ENCODE measurements around the gene FAM76B.
"Not testable (repeated sequence)": the region's sequence is repeated elsewhere in the genome, so short reads cannot be mapped to it uniquely, and the experiment has no call there.

The FAM76B gene

DNA sequence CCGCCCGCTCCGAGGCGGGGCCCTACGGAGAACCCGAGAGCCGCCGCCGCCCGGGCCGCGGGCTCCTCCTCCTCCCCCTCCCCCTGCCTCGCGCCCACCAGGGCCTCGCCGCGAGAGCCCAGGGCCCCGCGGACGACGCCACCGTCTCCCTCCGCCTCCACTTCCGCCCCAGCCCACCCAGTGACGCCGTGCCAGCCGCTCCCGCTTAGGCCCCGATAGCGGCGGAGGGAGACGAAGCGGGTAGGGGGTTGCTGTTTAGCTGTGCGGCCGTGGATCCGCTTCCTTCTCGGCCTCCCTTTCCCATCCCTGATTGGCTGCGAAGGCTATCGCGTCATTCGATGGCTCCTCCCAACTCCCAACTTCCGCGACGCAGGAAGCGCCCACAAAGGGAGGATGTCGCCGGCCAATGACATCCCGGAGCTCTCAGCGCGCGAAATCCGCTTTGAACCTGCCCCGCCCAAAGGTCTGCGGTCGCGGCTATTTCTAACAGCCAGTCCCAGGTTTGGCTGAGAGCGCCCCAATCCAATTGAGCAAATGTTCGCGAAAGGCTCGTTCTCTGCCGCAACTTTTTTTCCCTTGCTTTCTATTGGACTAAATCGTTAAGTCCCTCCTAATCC, at the start of gene FAM76B:
FAM76B (minus strand) TSS at position 277 of the 617 bp plus-strand sequence. CDS start 304 bp downstream, outside the sequence.
- peak; percentile 99 for DNase-seq (ENCODE audit: low spot score)

DNA sequence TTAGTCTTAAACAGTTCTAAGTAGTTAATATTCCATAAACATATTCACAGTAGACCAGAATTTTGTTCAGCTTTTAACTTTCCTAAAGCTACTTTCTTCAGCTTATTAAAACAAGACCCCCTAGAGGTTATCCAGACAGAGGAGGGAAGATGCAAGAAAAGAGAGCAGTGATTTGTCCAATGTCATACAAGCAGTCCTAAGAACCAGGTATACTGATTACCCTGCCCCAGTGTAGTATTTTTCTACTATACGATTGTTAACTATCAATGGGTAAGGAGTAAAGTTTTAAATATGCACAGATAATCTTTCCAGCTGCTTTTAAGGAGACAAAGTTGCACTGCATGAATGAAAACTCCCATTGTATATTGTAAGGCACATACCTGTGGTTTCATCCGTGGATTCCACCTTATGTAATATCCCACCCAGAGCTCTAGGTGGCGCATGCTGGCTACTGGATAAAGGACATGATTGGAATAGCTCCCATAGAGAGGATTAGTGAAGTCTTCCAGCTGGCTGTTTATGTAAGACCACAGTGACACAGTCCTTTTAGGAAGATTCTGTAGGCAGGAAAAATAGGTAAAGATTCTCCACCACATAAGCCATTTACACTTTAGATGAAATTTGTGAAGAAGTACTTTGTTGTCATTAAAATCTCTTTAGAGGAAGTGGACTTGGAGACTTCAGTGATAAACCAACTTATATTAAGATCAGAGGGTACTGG, 46.3 kb upstream of the FAM76B start:
- DNase-seq (ENCODE audit: low spot score) = peak; percentile 68

DNA sequence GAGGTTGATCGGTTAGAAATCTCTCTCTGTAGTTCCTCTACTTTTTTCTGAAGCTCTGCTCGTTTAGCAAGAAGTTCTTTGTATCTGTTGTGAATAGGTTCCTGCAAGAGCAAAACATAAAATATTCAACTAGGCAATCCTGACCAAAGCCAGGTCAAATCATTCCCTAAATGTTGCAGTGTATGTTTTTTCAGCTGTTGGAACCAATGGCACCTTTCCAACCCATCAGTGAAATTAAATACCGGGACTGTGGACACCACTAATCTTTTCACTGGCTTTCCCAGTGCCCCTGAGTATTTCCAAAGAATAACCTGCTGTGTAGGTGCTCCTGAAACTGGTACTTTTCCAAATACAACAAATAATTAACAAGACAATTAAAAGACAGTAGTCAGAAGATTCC, 45.8 kb upstream of the FAM76B start:
- DNase-seq (ENCODE audit: low spot score) = no peak

DNA sequence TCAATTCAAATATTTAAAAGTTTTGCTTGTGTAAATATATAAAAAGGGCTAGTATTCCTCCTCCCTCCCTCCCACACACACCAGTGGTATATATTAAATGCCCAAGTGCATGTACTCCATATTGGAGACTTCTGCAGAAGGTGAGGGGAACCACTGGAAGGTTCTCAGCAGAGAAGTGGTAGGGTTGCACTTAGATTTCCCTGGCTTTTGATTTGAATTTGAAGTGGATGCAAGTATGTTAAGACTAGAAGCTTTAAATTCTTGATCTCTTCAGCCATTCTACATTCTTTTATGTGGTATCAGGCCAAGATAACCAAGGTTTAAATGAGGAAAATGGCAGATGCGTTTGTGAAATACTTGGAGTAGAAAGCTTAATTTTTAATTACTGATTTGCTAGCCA, 43.8 kb upstream of the FAM76B start:
- no peak for DNase-seq (ENCODE audit: low spot score)

DNA sequence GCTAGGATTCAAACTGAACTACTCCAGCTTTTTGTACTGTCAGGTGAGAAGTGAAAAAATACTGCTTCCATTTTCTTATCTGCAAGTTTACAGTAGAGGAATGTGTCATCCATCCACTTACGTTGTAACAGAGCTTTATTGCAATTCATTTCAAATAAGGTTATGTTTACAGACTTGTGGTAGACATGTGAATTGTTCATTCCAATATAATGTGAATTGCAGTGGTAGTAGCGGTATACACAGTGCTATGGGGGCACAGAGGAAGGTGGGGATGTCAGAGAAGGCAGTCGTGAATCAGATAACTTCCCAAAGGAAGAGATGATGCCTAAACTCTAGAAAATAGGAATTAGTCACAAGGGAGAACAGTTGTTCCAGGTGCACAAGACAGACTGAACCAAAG, 43.2 kb upstream of the FAM76B start:
- DNase-seq (ENCODE audit: low spot score) = no peak

DNA sequence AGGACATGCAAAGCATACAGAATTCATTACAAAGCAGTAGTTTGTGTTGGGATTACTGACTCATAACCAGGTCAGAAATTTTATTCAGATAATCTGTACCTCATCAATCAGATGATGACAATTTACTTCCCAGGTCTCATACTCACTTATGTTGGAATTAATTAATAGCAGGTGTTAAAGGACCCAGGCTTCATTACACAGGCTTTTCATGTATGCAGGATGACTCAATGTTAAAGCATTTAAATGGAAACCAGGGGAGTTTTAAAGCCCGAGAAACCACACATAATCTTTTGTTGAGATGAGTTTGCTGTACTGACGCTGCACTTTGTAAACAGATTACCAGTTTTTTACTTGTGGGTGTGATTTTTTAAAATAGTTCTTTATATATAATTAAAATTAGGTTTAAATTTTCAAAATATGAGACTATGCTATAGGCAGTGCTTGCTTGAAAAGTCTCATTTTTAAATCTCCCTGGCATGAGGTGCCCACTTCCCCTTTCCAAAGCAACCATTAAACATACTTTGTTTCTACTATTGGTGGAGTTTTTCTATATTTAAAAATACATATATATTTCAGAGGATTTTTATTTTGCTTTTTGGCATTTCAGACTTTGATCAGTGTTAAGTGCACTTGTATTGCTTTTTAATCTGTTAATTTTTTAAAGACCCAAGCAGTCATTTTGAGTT, 41.8 kb upstream of the FAM76B start:
- DNase-seq (ENCODE audit: low spot score) = no peak

DNA sequence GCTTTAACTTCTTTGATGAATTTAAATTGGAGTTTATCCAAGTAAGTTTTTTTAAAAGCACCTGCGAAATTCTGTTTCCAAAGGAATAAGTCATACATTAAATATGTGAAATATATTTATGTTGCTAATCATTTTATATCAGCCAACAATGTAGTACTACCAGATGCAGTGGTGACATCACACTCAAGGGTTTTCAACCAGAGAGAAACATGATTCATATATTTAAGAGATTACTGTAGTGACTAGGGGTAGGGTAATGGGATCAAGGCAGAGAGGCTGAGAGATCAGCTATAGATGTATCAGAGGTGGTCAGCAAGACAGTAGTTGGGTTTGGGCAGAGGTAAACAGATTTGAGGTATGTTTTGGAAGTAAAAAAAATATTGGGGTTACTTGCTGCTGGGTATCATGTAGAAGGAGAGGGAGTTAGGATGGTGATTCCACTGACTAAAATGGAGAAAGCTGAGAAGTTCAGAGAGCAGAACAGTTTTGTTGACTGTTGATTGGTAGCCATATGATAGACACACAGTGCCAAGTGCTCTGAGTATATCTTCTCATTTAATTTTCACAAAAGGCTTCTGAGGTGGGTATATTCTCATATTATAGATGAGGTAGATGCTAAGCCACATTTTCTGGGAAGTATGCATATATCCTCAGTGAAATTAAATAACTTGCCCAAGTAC, 40.1 kb upstream of the FAM76B start:
- no peak for DNase-seq (ENCODE audit: low spot score)

DNA sequence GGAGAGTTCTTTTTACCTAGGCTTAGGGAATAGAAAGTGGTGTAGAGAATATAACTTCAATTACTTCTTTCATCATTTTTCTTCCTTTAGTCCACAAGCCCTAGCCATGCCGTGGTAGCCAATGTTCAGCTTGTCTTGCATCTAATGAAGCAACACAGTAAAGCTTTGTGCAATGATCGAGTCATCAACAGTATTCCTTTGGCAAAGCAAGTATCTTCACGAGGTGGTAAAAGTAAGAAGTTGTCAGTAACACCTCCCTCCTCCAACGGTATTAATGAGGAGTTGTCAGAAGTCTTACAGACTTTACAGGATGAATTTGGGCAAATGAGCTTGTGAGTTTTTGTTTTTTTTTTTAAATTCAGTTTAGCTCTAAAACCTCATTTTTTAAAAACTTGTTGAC, 38.1 kb upstream of the FAM76B start:
- no peak for DNase-seq (ENCODE audit: low spot score)

DNA sequence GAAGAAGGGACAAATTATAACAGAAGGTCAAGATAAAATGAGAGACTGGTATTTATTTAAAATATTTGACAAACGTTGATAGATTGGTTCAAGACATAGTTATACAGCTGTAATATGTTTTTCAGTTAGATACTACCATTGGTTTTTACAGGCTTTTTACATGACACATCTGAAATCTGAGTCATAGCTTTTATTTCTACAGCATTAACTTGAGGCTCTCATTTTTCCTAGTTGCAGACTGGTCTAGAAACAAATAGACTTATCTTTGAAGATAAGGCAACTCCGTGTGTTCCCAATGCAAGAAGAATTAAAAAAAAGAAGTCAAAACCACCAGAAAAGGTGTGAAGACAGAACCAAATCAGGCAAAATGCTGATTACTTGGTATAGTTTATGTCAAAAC, 32.1 kb upstream of the FAM76B start:
- DNase-seq (ENCODE audit: low spot score) = no peak

DNA sequence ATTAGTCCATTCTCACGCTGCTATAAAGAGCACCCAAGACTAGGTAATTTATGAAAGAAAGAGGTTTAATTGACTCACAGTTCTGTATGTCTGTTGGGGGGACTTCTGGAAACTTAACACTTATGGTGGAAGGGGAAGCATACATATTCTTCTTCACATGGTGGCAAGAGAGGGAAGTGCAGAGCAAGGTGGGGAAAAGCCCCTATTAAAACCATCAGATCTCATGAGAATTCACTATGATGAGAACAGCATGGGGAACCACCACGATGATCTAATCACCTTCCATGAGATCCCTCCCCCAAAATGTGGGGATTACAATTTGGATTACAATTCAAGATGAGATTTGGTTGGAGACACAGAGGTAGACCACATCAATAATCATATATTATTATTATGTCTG, 26.5 kb upstream of the FAM76B start:
- no peak for DNase-seq (ENCODE audit: low spot score)

DNA sequence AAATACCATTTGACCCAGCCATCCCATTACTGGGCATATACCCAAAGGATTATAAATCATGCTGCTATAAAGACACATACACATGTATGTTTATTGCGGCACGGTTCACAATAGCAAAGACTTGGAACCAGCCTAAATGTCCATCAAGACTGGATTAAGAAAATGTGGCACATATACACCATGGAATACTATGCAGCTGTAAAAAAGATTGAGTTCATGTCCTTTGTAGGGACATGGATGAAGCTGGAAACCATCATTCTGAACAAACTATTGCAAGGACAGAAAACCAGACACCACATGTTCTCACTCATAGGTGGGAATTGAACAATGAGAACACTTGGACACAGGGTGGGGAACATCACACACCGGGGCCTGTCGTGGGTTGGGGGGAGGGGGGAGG, 21.5 kb upstream of the FAM76B start:
- DNase-seq (ENCODE audit: low spot score) = not testable (repeated sequence)

DNA sequence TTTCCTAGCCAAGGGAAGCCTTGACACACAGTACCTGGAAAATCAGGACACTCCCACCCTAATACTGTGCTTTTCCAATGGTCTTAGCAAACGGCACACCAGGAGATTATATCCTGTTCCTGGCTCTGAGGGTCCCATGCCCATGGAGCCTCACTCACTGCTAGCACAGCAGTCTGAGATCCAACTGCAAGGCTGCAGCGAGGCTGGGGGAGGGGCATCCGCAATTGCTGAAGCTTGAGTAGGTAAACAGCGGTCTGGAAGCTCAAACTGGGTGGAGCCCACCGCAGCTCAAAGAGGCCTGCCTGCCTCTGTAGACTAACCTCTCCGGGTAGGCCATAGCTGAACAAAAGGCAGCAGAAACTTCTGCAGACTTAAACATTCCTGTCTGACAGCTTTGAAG, 16.9 kb upstream of the FAM76B start:
- not testable (repeated sequence) for DNase-seq (ENCODE audit: low spot score)

DNA sequence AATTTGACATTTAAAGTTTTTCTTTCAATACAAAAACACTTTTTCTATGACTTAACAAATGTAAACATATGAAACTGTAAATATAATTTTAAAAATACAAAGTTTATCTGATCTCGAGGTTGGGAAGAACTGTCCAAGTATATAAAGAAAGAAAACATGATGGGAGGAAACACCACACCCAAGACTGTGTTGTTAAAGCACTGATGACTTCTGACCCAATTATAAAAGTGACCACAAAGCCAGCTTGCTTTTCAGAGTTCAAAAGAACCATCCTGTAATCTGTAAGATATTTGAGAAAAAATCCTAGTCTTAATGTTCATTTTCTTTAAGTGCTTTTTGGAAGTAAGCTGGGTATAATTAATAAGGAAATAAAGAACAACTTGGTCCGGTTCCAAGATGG, 16.3 kb upstream of the FAM76B start:
- DNase-seq (ENCODE audit: low spot score) = no peak

DNA sequence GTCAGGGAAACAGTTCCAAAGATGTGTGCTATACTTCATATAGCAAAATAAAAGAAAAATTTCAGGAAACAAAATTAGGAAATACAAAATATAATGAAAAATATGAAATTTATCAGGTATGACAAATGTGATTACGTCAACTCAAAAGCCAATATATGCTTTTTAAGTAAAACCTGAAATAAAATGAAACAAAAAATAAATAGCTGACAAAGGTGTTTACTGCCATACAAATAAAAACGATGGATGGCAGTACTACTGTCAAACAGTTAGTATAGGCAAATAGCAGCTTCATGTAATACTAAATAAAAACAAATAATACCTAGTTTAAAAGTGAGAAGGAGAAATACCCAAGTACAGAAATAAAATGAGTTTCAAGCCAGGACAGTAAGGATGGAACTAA, 14.4 kb upstream of the FAM76B start:
- no peak for DNase-seq (ENCODE audit: low spot score)

DNA sequence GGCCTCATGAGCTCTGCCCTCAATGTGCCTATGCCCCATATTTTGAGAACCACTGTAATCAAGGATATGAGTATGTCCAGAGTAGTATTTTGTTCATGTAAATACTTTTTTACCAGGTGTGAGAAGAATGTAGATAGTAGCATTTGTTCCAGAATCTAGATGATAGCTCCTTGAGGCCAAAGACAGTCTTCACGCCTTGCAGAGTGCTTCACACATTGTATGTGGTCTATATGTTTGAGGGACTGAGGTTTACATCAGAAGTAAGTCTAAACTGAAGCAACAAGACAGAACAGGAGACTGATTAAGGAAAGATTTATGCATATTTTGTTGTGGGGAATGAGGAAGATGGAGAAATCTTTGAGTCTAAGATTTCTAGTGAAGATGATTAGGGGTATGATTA, 13.2 kb upstream of the FAM76B start:
- DNase-seq (ENCODE audit: low spot score) = no peak

DNA sequence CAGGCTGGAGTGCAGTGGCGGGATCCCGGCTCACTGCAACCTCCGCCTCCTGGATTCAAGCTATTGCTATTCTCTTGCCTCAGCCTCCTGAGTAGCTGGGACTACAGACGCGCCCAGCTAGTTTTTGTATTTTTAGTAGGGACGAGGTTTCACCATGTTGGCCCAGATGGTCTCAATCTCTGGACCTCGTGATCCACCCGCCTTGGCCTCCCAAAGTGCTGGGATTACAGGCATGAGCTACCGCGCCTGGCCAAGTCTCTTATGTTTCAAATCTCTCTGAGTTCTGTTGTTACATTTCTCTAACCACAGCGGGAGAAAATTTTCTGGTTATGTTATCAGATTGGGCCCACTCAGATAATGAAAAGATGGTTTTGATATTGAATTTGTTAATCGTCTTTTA, 10.9 kb upstream of the FAM76B start:
- no peak for DNase-seq (ENCODE audit: low spot score)

DNA sequence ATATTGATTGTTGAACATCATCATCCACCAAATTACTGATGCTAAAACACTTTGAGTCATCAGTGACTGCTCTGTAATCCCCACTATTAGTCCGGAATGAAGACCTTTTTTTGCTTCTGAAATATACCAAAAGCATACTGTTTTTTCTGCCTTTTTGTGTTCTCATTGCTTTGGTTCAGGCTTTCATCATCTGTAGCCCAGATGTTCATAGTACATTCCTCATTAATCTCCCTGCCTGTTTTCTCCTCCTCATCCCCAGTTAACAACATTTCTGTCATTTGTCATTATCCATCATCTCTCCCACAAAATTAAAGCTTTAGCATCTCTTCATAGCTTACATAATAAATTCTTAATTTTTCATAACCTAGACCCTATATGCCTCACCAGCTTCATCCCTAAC, 10.0 kb upstream of the FAM76B start:
- no peak for DNase-seq (ENCODE audit: low spot score)

DNA sequence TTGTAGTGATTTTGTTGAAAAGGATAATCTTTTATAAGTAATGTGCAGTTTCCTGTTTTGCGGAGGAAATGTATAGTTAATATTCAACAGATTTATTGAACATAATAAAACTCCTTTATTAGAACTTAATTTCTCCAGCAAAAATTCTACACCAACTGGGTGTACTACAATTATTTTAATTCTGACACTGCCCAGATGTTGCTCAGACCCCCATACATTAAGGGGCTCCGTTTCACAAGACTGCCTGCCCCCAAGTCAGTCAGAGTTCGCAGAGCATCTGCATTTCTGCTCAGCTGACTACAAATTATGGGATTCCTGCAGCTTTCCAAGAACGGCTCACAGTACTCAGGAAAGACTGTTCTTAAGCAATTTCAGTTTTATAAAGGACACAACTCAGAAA, 6.9 kb upstream of the FAM76B start:
- DNase-seq (ENCODE audit: low spot score) = no peak

DNA sequence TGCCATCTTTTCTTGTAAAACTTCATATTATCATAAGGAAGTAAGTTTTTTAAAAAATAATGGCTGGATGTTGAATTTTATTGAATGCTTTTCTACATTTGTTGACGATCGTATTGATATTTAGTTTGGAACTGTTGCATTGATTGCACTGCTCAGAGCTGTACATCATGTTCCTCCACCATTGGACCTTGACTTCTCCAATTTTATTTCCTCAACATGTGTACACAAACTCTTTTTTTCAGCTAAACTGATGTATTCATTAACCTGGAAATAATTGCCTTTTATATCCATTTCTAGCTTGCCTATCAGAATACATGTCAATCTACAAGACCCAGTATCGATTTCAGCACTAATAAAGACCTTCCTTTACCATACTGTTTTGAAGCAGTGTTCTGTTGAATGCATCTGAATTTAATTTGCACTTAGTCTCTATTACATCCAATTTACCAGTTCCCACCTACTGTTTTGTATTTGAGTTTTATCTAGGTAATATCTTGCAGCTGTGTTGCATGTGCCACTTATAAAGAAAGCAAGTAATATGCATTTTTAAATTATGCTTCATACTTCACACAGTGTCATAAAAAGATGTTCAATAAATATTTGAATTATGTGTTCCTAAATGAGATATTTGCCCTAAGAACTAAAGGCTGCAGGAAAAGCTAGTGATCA, 6.2 kb upstream of the FAM76B start:
- no peak for DNase-seq (ENCODE audit: low spot score)

DNA sequence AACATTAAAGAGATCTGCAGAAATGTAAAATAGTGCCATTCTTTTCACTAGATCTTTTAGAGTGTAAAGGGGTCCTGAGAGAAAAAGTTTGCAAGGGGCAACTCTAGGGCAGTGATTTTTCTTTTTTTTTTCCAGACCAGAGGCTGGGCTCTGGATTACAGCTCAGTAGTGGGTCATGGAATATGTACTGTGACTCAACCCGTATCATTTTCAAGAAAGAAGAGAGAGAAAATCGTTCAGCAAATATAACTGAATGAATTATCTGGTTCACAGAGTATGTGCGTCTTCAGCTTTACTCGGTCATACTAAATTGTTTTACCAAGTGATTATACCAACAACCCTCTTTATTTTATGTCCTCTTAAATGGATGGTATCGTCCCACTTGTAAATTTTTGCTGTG, 4.5 kb upstream of the FAM76B start:
- no peak for DNase-seq (ENCODE audit: low spot score)

DNA sequence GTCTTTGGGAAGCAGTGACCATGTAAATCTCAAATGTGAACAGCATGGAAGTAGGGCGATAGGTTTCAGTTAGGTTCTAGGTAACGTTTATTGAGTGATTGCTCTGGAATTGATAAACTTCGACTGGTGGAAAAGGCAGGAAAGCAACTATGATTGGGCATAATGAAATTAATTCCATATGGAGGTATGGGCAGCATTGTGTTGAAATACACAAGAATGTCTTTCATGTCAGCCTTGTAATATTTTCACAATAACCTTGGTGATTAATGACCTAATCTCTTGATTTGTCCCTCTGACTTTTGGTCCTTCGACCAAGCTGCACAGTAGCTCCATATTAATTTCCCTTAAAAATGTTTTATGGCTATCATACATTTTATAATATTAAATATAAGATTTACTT, 3.5 kb upstream of the FAM76B start:
- no peak for DNase-seq (ENCODE audit: low spot score)

DNA sequence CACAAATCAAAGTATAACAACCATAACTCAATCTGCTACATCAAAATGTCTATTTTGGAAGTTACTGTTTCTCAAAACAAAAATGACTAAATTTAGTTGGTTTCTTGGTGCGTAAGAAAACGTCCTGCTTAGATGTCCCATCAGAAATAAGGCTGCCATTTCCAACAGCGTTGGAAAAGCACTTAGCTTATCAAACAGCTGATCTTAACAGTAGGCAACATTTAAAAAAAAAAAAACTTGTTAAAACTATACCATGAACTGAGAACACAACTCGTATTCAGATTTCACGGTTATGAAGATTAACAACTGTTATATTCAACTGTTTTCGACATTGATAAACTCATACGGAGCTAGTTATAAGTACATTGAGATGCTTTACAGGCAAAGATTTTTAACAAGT, 3.1 kb upstream of the FAM76B start:
- no peak for DNase-seq (ENCODE audit: low spot score)
